Muscle layer of colon (tissue), 2 donors: ENCODE measurements around the gene LAMA3.

Experiments used
- H3K27ac ChIP-seq: one replicate; pipeline ENCODE4 v1.7.0; 2013; ENCODE audit warnings: low read depth, mild to moderate bottlenecking, low read length, moderate library complexity
- H3K27me3 ChIP-seq, 2 donors: one replicate each; pipeline ENCODE4 v1.7.0; 2013; ENCODE audit warnings: low read length in 2 of 2, mild to moderate bottlenecking in 2 of 2; ENCODE audit not compliant: insufficient read depth in 2 of 2, control insufficient read depth in 1 of 2
- H3K36me3 ChIP-seq: one replicate; pipeline ENCODE4 v1.7.0; 2013; ENCODE audit warnings: mild to moderate bottlenecking, low read length; ENCODE audit not compliant: insufficient read depth
- H3K4me1 ChIP-seq: one replicate; pipeline ENCODE4 v1.7.0; 2013; ENCODE audit warnings: mild to moderate bottlenecking, low read length; ENCODE audit not compliant: insufficient read depth
- H3K4me3 ChIP-seq, 2 donors: one replicate each; pipeline ENCODE4 v1.7.0; 2013; ENCODE audit warnings: low read length in 2 of 2, low read depth in 1 of 2, mild to moderate bottlenecking in 1 of 2, moderate library complexity in 1 of 2
- H3K9ac ChIP-seq: one replicate; pipeline ENCODE4 v1.7.0; 2013; ENCODE audit warnings: low read length
- H3K9me3 ChIP-seq: one replicate; pipeline ENCODE4 v1.7.0; 2013; ENCODE audit warnings: mild to moderate bottlenecking, low read length
- donor health status: abdominal sarcoma.
- donor health status: Adenocarcinoma of cecum.

LAMA3 gene

GRCh38 chr18:23827681-23828080 lies 138.4 kb downstream of the LAMA3 start:
- Histone ChIP-seq H3K36me3 (no peaks in the 10 kb centered on the region), H3K27ac (no peak overlapping the region), H3K9me3 (no peaks in the 10 kb centered on the region), H3K27me3 (no peaks in the 10 kb centered on the region), H3K9ac (no peak overlapping the region), H3K4me3 (no peak overlapping the region), H3K4me1 (peaks cover 25% of the 10 kb centered on the region)

GRCh38 chr18:23828426-23828825 lies 139.2 kb downstream of the LAMA3 start:
- Histone ChIP-seq H3K4me3 (no peak overlapping the region), H3K27me3 (no peaks in the 10 kb centered on the region), H3K36me3 (no peaks in the 10 kb centered on the region), H3K9me3 (no peaks in the 10 kb centered on the region), H3K9ac (no peak overlapping the region), H3K4me1 (peaks cover 25% of the 10 kb centered on the region), H3K27ac (no peak overlapping the region)

- H3K9ac ChIP-seq: no peak overlapping the region
- no peaks in the 10 kb centered on the region for H3K27me3 ChIP-seq
- H3K4me3 ChIP-seq: no peak overlapping the region
- no peaks in the 10 kb centered on the region for H3K9me3 ChIP-seq
- H3K4me1 ChIP-seq: no peaks in the 10 kb centered on the region
- no peak overlapping the region for H3K27ac ChIP-seq
- no peaks in the 10 kb centered on the region for H3K36me3 ChIP-seq
These were observed 143.7 kb downstream of the LAMA3 start for GRCh38 chr18:23832911-23833310.

GRCh38 chr18:23833714-23834113 lies 144.5 kb downstream of the LAMA3 start:
- H3K27me3 ChIP-seq: no peaks in the 10 kb centered on the region
- no peak overlapping the region for H3K27ac ChIP-seq
- no peak overlapping the region for H3K4me3 ChIP-seq
- no peaks in the 10 kb centered on the region for H3K4me1 ChIP-seq
- H3K9ac ChIP-seq: no peak overlapping the region
- no peaks in the 10 kb centered on the region for H3K36me3 ChIP-seq
- H3K9me3 ChIP-seq: no peaks in the 10 kb centered on the region

- H3K27me3 ChIP-seq: no peaks in the 10 kb centered on the region
- no peaks in the 10 kb centered on the region for H3K4me1 ChIP-seq
- H3K9ac ChIP-seq: no peak overlapping the region
- no peak overlapping the region for H3K27ac ChIP-seq
- H3K9me3 ChIP-seq: no peaks in the 10 kb centered on the region
- H3K36me3 ChIP-seq: no peaks in the 10 kb centered on the region
- no peak overlapping the region for H3K4me3 ChIP-seq
These were observed 145.8 kb downstream of the LAMA3 start for GRCh38 chr18:23835091-23835490.

- H3K4me1 ChIP-seq: no peaks in the 10 kb centered on the region
- no peak overlapping the region for H3K27ac ChIP-seq
- no peak overlapping the region for H3K4me3 ChIP-seq
- no peaks in the 10 kb centered on the region for H3K27me3 ChIP-seq
- H3K9ac ChIP-seq: no peak overlapping the region
- no peaks in the 10 kb centered on the region for H3K9me3 ChIP-seq
- H3K36me3 ChIP-seq: no peaks in the 10 kb centered on the region
These were observed 146.3 kb downstream of the LAMA3 start for GRCh38 chr18:23835506-23835905.

GRCh38 chr18:23837591-23837990 lies 148.3 kb downstream of the LAMA3 start:
- H3K9me3 ChIP-seq: no peaks in the 10 kb centered on the region
- H3K27ac ChIP-seq: no peak overlapping the region
- no peak overlapping the region for H3K4me3 ChIP-seq
- no peaks in the 10 kb centered on the region for H3K27me3 ChIP-seq
- H3K4me1 ChIP-seq: no peaks in the 10 kb centered on the region
- H3K9ac ChIP-seq: no peak overlapping the region
- H3K36me3 ChIP-seq: no peaks in the 10 kb centered on the region

GRCh38 chr18:23838233-23838632 lies 149.0 kb downstream of the LAMA3 start:
- Histone ChIP-seq H3K27me3 (no peaks in the 10 kb centered on the region), H3K27ac (no peak overlapping the region), H3K4me3 (no peak overlapping the region), H3K36me3 (no peaks in the 10 kb centered on the region), H3K4me1 (no peaks in the 10 kb centered on the region), H3K9me3 (no peaks in the 10 kb centered on the region), H3K9ac (no peak overlapping the region)

GRCh38 chr18:23838801-23839366 lies 149.6 kb downstream of the LAMA3 start:
- Histone ChIP-seq H3K4me3 (no peak overlapping the region), H3K9ac (no peak overlapping the region), H3K27ac (no peak overlapping the region), H3K36me3 (no peaks in the 10 kb centered on the region), H3K9me3 (no peaks in the 10 kb centered on the region), H3K4me1 (no peaks in the 10 kb centered on the region), H3K27me3 (no peaks in the 10 kb centered on the region)

- H3K27me3 ChIP-seq: no peaks in the 10 kb centered on the region
- H3K27ac ChIP-seq: no peak overlapping the region
- no peak overlapping the region for H3K9ac ChIP-seq
- H3K36me3 ChIP-seq: no peaks in the 10 kb centered on the region
- no peaks in the 10 kb centered on the region for H3K9me3 ChIP-seq
- no peaks in the 10 kb centered on the region for H3K4me1 ChIP-seq
- H3K4me3 ChIP-seq: no peak overlapping the region
These were observed 153.1 kb downstream of the LAMA3 start for GRCh38 chr18:23842305-23842704.

GRCh38 chr18:23844991-23845680 lies 155.9 kb downstream of the LAMA3 start:
- no peaks in the 10 kb centered on the region for H3K9me3 ChIP-seq
- H3K4me3 ChIP-seq: no peak overlapping the region
- no peak overlapping the region for H3K9ac ChIP-seq
- H3K4me1 ChIP-seq: no peaks in the 10 kb centered on the region
- no peaks in the 10 kb centered on the region for H3K27me3 ChIP-seq
- no peaks in the 10 kb centered on the region for H3K36me3 ChIP-seq
- H3K27ac ChIP-seq: no peak overlapping the region

GRCh38 chr18:23845988-23846630 lies 156.9 kb downstream of the LAMA3 start:
- Histone ChIP-seq H3K9me3 (no peaks in the 10 kb centered on the region), H3K9ac (no peak overlapping the region), H3K4me3 (no peak overlapping the region), H3K4me1 (no peaks in the 10 kb centered on the region), H3K36me3 (no peaks in the 10 kb centered on the region), H3K27me3 (no peaks in the 10 kb centered on the region), H3K27ac (no peak overlapping the region)
